NOMO-1 treated with dmso at 0.1 percent for 144 hours (cell line): Measurements from ENCODE around the gene PPFIA4.

Experiments
- DNase-seq: peaks from one replicate; lab custom pipeline; 2025; ENCODE audit not compliant: unreplicated experiment; lab: John Stamatoyannopoulos, UW

Gene PPFIA4

DNA sequence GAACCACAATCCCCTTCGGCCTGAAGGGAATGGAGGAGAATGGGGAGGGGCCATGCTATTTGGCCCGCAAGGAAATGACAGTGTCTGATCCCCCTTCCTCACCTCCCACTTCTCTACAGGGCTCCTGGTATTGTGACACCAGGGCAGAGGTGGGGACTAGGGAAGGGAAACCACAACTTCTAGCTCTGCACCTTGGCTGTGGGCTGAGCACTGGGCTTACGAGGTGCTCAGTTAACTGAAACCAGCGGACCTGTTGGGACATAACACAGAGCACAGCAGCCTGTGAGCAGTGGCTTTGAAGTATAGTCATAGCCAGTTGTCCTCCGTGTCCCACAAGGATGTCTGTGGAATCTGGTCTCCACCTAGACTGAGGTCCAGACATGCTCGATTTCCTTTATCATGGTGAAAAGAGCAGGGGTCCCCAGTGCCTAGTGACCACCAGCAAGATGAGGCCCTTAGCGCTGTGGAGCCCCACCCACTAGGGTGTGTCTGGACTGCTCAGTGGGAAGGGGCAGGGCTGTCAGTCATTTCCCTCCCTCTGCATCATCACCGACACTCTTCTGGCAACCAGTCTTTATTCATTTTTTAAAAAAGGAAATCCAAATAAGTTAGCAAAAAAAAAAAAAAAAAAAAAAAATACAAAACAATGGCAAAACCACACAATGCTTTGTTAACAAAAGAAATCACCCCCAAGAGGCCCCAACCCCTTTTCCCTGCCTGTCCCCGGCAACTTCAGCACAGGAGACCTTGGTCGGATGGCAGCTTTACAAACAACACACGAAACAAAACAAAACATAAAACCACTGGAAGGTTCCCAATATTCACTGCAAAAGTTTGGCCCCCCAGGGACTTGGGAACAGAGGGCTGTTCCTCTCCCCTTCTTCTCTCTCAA, 56.5 kb downstream of the PPFIA4 start:
- DNase-seq = no peak

- no peak for DNase-seq
Observed at GRCh38 chr1:203083463-203083921, 57.2 kb downstream of the PPFIA4 start.

GRCh38 chr1:203084588-203085527, 58.6 kb downstream of the PPFIA4 start:
- DNase-seq = no peak

- DNase-seq = no peak
Observed at GRCh38 chr1:203085528-203086406, 59.5 kb downstream of the PPFIA4 start, which contains the start of gene MYOG. Gene MYOG (minus strand): TSS chr1:203086012. CDS start chr1:203085961, 51 bp downstream.

DNA sequence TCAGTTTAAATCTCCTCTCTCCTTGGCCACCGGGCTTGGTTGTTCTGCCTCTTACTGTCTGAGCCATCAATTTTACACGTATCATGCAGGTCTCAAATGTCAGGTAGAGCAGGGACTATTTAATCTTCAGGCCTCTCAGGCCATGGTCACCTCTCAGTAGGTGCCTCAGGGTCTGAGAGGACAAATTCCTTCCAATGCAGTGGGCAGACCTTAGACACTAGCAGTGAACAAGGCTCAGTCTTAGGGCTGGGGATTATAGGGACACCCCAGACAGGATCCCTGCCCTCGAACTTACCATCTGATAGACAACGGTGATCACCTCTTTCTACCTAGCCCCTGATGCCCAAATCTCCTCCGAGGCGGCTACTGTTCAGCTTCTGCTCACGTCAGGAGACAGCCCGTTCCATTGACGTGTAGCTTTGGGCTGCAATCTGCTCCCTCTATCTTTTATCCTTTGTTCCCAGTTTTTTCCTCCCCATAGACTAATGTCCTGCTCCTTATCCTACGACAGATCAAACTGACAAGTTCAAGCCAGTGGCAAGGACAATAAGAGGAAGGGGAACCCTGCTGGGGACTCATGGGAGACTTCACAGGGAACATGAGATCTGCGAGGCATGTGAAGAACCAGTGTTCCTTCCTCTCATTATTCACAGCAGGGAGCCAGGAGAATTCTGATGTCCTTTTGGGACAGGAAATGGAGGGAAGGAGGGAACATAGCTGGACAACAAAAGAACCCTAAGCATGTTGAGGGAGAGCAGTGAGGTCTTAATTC, 60.9 kb downstream of the PPFIA4 start:
- no peak for DNase-seq

- DNase-seq = no peak
Observed at GRCh38 chr1:203088441-203088840, 62.1 kb downstream of the PPFIA4 start.

GRCh38 chr1:203089001-203089650, 62.8 kb downstream of the PPFIA4 start:
- DNase-seq = no peak

GRCh38 chr1:203089651-203090045, 63.4 kb downstream of the PPFIA4 start:
- DNase-seq = no peak

- no peak for DNase-seq
Observed at GRCh38 chr1:203090421-203091198, 64.3 kb downstream of the PPFIA4 start.

- no peak for DNase-seq
Observed at GRCh38 chr1:203091199-203091477, 64.8 kb downstream of the PPFIA4 start.

DNA sequence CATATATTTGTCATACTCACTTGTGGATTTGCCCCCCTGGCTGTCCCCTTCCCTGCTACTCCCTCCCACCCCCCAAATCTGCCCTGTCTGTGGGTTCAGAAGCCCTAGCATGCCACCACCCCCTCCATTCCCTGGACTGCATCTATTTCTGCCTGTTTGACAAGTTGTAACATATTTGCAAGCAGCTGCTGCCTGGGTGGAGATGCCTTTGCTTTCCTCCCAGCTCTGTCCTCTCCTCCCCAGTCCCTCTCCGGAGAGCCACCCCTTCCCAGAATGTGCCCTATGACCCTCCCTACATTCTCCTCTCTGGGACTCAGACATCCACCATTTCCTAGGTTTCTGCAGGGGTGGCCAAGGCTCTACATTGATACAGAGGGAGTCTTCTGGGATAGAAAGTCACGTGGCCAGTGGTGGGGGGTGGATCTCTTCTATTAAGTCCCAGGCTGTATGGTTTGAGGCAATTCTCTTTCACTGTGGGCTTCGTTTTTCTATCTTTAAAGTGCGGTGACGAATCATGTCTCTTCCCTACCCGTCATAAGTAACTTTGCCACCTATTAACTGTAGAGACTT, 65.6 kb downstream of the PPFIA4 start:
- no peak for DNase-seq

GRCh38 chr1:203093754-203094410, 67.6 kb downstream of the PPFIA4 start:
- DNase-seq = no peak

DNA sequence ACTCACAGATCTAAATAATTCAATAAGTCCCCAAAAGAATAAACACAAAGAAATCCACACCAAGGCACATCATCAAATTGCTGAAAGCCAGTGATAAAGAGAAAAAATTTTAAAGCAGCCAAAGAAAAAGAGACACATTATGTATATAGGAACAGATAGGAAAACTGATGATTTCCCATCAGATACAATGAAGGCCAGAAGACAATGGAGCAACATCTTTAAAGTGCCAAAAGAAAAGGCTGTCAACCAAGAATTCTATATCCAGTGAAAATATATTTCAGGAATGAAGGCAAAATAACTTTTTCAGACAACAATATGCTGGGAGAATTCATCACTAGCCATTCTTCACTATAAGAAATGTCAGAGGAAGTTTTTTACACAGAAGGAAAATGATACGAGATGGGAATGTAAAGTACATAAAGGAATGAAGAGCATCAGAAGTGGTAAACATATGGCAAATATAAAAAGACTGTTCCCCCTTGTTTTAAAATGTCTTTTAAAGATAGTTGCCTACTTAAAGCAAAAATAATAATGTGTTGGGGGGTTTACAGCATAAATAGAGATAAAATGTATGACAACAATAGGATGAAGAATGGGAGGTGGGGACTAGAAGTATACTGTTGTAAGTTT, 68.9 kb downstream of the PPFIA4 start:
- DNase-seq = no peak

GRCh38 chr1:203096566-203096965, 70.3 kb downstream of the PPFIA4 start:
- no peak for DNase-seq

DNA sequence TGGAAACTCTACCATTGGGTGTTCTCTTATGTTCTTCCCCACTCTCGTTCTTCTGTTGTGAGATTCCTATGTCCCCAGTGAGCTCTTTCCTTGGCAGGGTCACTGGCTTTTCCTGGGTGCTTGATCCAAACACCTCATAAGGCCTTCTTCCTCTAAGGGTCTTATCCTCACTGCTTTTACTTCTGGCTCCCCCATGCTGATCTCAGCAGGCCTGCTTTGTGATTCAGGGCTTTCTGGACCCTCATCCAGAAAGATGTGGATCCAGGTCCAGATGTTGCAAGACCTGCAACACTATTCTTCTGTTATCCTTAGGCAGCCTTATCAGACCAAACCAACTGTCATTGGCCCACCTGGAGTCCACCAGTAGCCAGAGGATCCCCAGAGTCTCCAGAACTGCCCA, 70.7 kb downstream of the PPFIA4 start:
- DNase-seq = no peak

- DNase-seq = no peak
Observed at GRCh38 chr1:203098445-203098844, 72.2 kb downstream of the PPFIA4 start.

DNA sequence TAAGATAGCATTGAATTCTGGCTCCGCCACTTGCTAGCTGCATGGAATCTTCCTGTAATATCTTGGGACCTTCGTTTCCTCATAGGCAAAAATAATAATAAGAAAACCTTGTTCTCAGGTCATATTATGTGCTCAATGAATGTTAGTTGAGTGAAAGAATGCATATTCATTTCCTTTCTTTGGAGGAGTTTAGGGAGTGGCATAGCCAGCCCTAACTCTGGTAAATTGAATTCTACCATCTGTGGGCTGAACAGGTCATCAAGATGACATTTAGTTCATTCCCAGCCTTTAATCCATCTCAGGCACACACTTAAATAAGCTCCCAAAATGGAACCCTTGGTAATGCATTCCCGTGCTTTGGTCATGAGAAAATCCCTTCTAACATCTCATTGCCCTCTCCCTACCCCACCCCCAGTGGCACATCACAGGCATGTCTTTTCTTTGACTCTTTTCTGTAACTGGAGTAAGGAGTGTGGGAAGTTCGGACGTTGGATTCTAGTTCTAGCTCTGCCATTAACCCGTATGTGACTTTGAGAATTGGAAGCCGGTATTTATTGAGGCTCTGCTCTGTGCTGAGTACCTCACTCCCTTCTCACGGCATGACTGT, 72.7 kb downstream of the PPFIA4 start:
- DNase-seq = no peak
